ENCODE data around the gene LIN37.
A peak's percentile ranks its signal among the peaks of the same experiment; 100 is the strongest.

Gene LIN37

GRCh38 chr19:35748106-35749020, at the start of gene LIN37:
LIN37 (plus strand) TSS chr19:35748576; CDS start chr19:35748725, 149 bp downstream.
- peak; percentile 99 for DNase-seq

- DNase-seq: peak; percentile 96
Measured at GRCh38 chr19:35702223-35703012, 46.0 kb upstream of the LIN37 start.

- DNase-seq: no peak
Measured at GRCh38 chr19:35703343-35703742, 45.0 kb upstream of the LIN37 start.

- DNase-seq: no peak
Measured at GRCh38 chr19:35704218-35704617, 44.2 kb upstream of the LIN37 start, which contains the start of gene ZBTB32. ZBTB32 (plus strand) TSS chr19:35704558; CDS start chr19:35714627, 10,069 bp downstream.

GRCh38 chr19:35708391-35708790, 40.0 kb upstream of the LIN37 start:
- DNase-seq: no peak

GRCh38 chr19:35710784-35711723, 37.3 kb upstream of the LIN37 start:
- peak; percentile 42 for DNase-seq

- DNase-seq: peak; percentile 72
Measured at GRCh38 chr19:35712567-35713505, 35.5 kb upstream of the LIN37 start.

GRCh38 chr19:35713506-35713850, 34.9 kb upstream of the LIN37 start:
- no peak for DNase-seq

- DNase-seq: no peak
Measured at GRCh38 chr19:35713904-35714495, 34.4 kb upstream of the LIN37 start.

GRCh38 chr19:35714601-35715354, 33.6 kb upstream of the LIN37 start:
- DNase-seq: no peak

- DNase-seq: no peak
Measured at GRCh38 chr19:35715355-35715809, 33.0 kb upstream of the LIN37 start.

GRCh38 chr19:35715981-35716800, 32.2 kb upstream of the LIN37 start:
- no peak for DNase-seq

GRCh38 chr19:35716801-35717664, 31.3 kb upstream of the LIN37 start:
- peak; percentile 97 for DNase-seq

GRCh38 chr19:35717665-35718344, 30.6 kb upstream of the LIN37 start, which contains the start of gene KMT2B:
KMT2B (plus strand) TSS chr19:35718003; CDS start chr19:35718019, 16 bp downstream.
- DNase-seq: no peak

- no peak for DNase-seq
Measured at GRCh38 chr19:35718345-35719041, 29.9 kb upstream of the LIN37 start.

GRCh38 chr19:35719402-35720162, 28.8 kb upstream of the LIN37 start:
- no peak for DNase-seq
